Astrocyte (in vitro differentiated cells and primary cell): ENCODE measurements around the gene LRRC41. TPM values are rescaled to one million over a fixed set of nuclear protein-coding genes. Genes with fewer than 3 reads are reported as not detected.

ENCODE experiments used
- DNase-seq: peaks from one replicate; pipeline ENCODE4 v3.0.0-alpha.2; 2010; ENCODE audit warnings: low read depth
- FAIRE-seq: peaks from 2 replicates; lab custom pipeline; 2011; peaks lifted over from hg19 to GRCh38; lab: Jason Lieb, UNC
- H2AFZ ChIP-seq: 2 replicates; pipeline ENCODE4 v1.6.0; 2012; ENCODE audit warnings: low read depth, low read length, inconsistent platforms
- H3K27ac ChIP-seq: 2 replicates; pipeline ENCODE4 v1.5.1; 2011; ENCODE audit warnings: low read depth, low read length, inconsistent platforms
- H3K27me3 ChIP-seq: 2 replicates; pipeline ENCODE4 v1.6.0; 2011; ENCODE audit warnings: low read length, inconsistent platforms; ENCODE audit not compliant: insufficient read depth
- H3K36me3 ChIP-seq: 2 replicates; pipeline ENCODE4 v1.5.1; 2011; ENCODE audit warnings: low read length, inconsistent platforms; ENCODE audit not compliant: insufficient read depth
- H3K4me1 ChIP-seq: 2 replicates; pipeline ENCODE4 v1.5.1; 2011; ENCODE audit warnings: low read length, inconsistent platforms; ENCODE audit not compliant: insufficient read depth
- H3K4me2 ChIP-seq: 2 replicates; pipeline ENCODE4 v1.6.0; 2012; ENCODE audit warnings: low read length, inconsistent platforms
- H3K4me3 ChIP-seq: 2 replicates; pipeline ENCODE4 v1.5.1; 2011; ENCODE audit warnings: low read depth, mild to moderate bottlenecking, low read length, inconsistent platforms; ENCODE audit not compliant: insufficient read depth
- H3K79me2 ChIP-seq: 2 replicates; pipeline ENCODE4 v1.6.0; 2012; ENCODE audit warnings: mild to moderate bottlenecking, low read length, inconsistent platforms; ENCODE audit not compliant: insufficient read depth
- H3K9ac ChIP-seq: 2 replicates; pipeline ENCODE4 v1.6.0; 2012; ENCODE audit warnings: mild to moderate bottlenecking, low read length, inconsistent platforms
- H3K9me3 ChIP-seq: 2 replicates; pipeline ENCODE4 v1.5.1; 2012; ENCODE audit warnings: low read depth, mild to moderate bottlenecking, low read length, inconsistent platforms; ENCODE audit not compliant: insufficient read depth
- H4K20me1 ChIP-seq: 2 replicates; pipeline ENCODE4 v1.6.0; 2012; ENCODE audit warnings: low read length, inconsistent platforms; ENCODE audit not compliant: insufficient read depth
- H3K27ac Mint-ChIP-seq: one replicate; pipeline ENCODE4 v1.8.0; 2021; ENCODE audit warnings: mild to moderate bottlenecking, mixed read lengths; ENCODE audit not compliant: unreplicated experiment
- H3K27me3 Mint-ChIP-seq: one replicate; pipeline ENCODE4 v1.8.0; 2021; ENCODE audit warnings: low read depth, mixed read lengths; ENCODE audit not compliant: unreplicated experiment
- H3K36me3 Mint-ChIP-seq: one replicate; pipeline ENCODE4 v1.8.0; 2021; ENCODE audit warnings: low read depth, mixed read lengths; ENCODE audit not compliant: unreplicated experiment
- H3K4me1 Mint-ChIP-seq: one replicate; pipeline ENCODE4 v1.8.0; 2021; ENCODE audit warnings: low read depth, mixed read lengths; ENCODE audit not compliant: unreplicated experiment
- H3K4me3 Mint-ChIP-seq: one replicate; pipeline ENCODE4 v1.8.0; 2021; ENCODE audit warnings: mild to moderate bottlenecking, moderate library complexity, mixed read lengths; ENCODE audit not compliant: unreplicated experiment
- H3K9me3 Mint-ChIP-seq: one replicate; pipeline ENCODE4 v1.8.0; 2021; ENCODE audit warnings: mild to moderate bottlenecking, mixed read lengths; ENCODE audit not compliant: unreplicated experiment
- CTCF ChIP-seq: IDR thresholded peaks from 2 replicates; pipeline ENCODE4 v1.5.1; 2011; ENCODE audit warnings: low read depth, mild to moderate bottlenecking, inconsistent platforms, low read length, moderate library complexity; ENCODE audit not compliant: insufficient read depth
- EZH2 ChIP-seq: IDR thresholded peaks from 2 replicates; pipeline ENCODE4 v1.6.1; 2012; ENCODE audit warnings: mild to moderate bottlenecking, low read length, inconsistent platforms; ENCODE audit not compliant: insufficient read depth
- total RNA-seq: library from RNA; stranded (reverse); gene quantifications from 2 replicates; pipeline ENCODE4 v1.2.1, GENCODE V29; 2021

The LRRC41 gene
- total RNA-seq, 1 donor from 2014 or later = 88.2 TPM

GRCh38 chr1:46248122-46248920, 55.1 kb downstream of the LRRC41 start:
- H3K4me1 Mint-ChIP-seq = no peaks in the 10 kb centered on the region
- no peak for FAIRE-seq
- no peak for DNase-seq
- H3K4me1 ChIP-seq = peaks cover 17% of the 10 kb centered on the region
- H3K36me3 Mint-ChIP-seq = no peaks in the 10 kb centered on the region
- H3K27ac Mint-ChIP-seq = no peak overlapping the region
- H3K4me3 ChIP-seq = peak overlapping the region; percentile 98
- H4K20me1 ChIP-seq = no peaks in the 10 kb centered on the region
- H3K4me2 ChIP-seq = peak overlapping the region; percentile 94
- no peaks in the 10 kb centered on the region for H3K9me3 ChIP-seq
- TF ChIP-seq CTCF = no peak
- no peak for TF ChIP-seq EZH2
- H3K4me3 Mint-ChIP-seq = peak overlapping the region; percentile 88
- peak overlapping the region; percentile 93 for H2AFZ ChIP-seq
- H3K27ac ChIP-seq = peak overlapping the region; percentile 81
- peaks cover 3% of the 10 kb centered on the region for H3K36me3 ChIP-seq
- H3K27me3 Mint-ChIP-seq = no peaks in the 10 kb centered on the region
- no peaks in the 10 kb centered on the region for H3K27me3 ChIP-seq
- peak overlapping the region; percentile 82 for H3K9ac ChIP-seq
- no peaks in the 10 kb centered on the region for H3K9me3 Mint-ChIP-seq
- H3K79me2 ChIP-seq = peaks cover 20% of the 10 kb centered on the region

GRCh38 chr1:46247436-46248121, 55.8 kb downstream of the LRRC41 start, which contains the start of gene RAD54L:
Gene RAD54L, plus strand, starts transcription at chr1:46247763. Its CDS starts 643 bp downstream, at chr1:46248406.
- DNase-seq (peak; percentile 99), FAIRE-seq (no peak)
- Histone ChIP-seq H3K27me3 (no peaks in the 10 kb centered on the region), H4K20me1 (no peaks in the 10 kb centered on the region), H3K4me3 (peak within 1 kb of the TSS; percentile 98), H3K27ac (peak within 1 kb of the TSS; percentile 81), H3K4me2 (peak within 1 kb of the TSS; percentile 96), H2AFZ (peak within 1 kb of the TSS; percentile 93), H3K9ac (peak within 1 kb of the TSS; percentile 88), H3K36me3 (peaks cover 3% of the 10 kb centered on the region), H3K79me2 (peaks cover 20% of the 10 kb centered on the region), H3K4me1 (peaks cover 17% of the 10 kb centered on the region), H3K9me3 (no peaks in the 10 kb centered on the region)
- peak within 1 kb of the TSS; percentile 91 for H3K4me3 Mint-ChIP-seq
- H3K4me1 Mint-ChIP-seq = no peaks in the 10 kb centered on the region
- H3K9me3 Mint-ChIP-seq = no peaks in the 10 kb centered on the region
- no peaks in the 10 kb centered on the region for H3K36me3 Mint-ChIP-seq
- TF ChIP-seq EZH2 (no peak), CTCF (no peak)
- peak within 1 kb of the TSS; percentile 93 for H3K27ac Mint-ChIP-seq
- no peaks in the 10 kb centered on the region for H3K27me3 Mint-ChIP-seq
